ENCODE measurements around the gene ANGPT4. TPM values are rescaled to one million over a fixed set of nuclear protein-coding genes. Genes with fewer than 3 reads are reported as not detected.
"Not testable (repeated sequence)": the region's sequence is repeated elsewhere in the genome, so short reads cannot be mapped to it uniquely, and the experiment has no call there.

Gene ANGPT4
- total and polyA plus RNA-seq, 9 of the 15 experiments (the other 6 are each of a cell fraction or from before 2014, with no cell fraction given): not detected

GRCh38 chr20:896501-897025 is 19.6 kb downstream of the ANGPT4 start (continued):
- TF ChIP-seq ZNF407 (IDR thresholded peaks at IDR 0.05; ENCODE audit: low read depth) (no peak), POLR2AphosphoS2 (IDR thresholded peaks at IDR 0.05; ENCODE audit: low read length) (no peak)

GRCh38 chr20:892371-892770 is 23.8 kb downstream of the ANGPT4 start:
- POLR2A ChIA-PET; H3K79me2 ChIP-seq (ENCODE audit: control insufficient read depth, insufficient read depth, low read length); intact Hi-C loops (cut with micrococcal nuclease); FAIRE-seq; H3K9ac ChIP-seq (ENCODE audit: insufficient read depth in 1 of 2, low read depth in 2 of 2, low read length in 2 of 2); H3K9me1 ChIP-seq (ENCODE audit: control insufficient read depth, insufficient read depth, low read length); H3K4me1 ChIP-seq (replicated peaks in 1 of 2; ENCODE audit: control insufficient read depth in 2 of 2, insufficient read depth in 2 of 2, low read length in 2 of 2); BruUV-seq (replicated peaks); H4K20me1 ChIP-seq (replicated peaks; ENCODE audit: control insufficient read depth, insufficient read depth, low read length); H3K36me3 ChIP-seq (ENCODE audit: control insufficient read depth, insufficient read depth, low read length); H3K4me2 ChIP-seq (ENCODE audit: insufficient read depth, low read length); in situ Hi-C loops (cut with MboI); H3K4me3 ChIP-seq; CTCF ChIA-PET (ENCODE audit: low intra/inter-chr PET ratio); H2AFZ ChIP-seq (ENCODE audit: low read depth, low read length); ATAC-seq; DNase-seq (ENCODE audit: extremely low read depth in 1 of 4, low spot score in 3 of 4); H3K9me3 ChIP-seq (replicated peaks; ENCODE audit: control insufficient read depth, insufficient read depth, low read depth, low read length); H3K27ac ChIP-seq (ENCODE audit: extremely low read depth, low read depth, low read length): not testable (repeated sequence)
- 0% methylated on average over 2 of the region's 5 CpGs for WGBS (ENCODE audit: insufficient coverage, low coverage, missing lambda C conversion rate)
- peaks cover 3 to 29% of the 10 kb centered on the region in 2 experiments; a peak in 4 of 5 replicates for H3K27me3 ChIP-seq (ENCODE audit: control insufficient read depth in 2 of 2, insufficient read depth in 2 of 2, low read length in 2 of 2)

Measured in K562 (cell line).